ENCODE results near the gene HNRNPM. TPM values are rescaled to one million over a fixed set of nuclear protein-coding genes. Genes with fewer than 3 reads are reported as not detected.

Gene HNRNPM
- total RNA-seq, 1 donor from 2014 or later, result 43.6 TPM

DNA sequence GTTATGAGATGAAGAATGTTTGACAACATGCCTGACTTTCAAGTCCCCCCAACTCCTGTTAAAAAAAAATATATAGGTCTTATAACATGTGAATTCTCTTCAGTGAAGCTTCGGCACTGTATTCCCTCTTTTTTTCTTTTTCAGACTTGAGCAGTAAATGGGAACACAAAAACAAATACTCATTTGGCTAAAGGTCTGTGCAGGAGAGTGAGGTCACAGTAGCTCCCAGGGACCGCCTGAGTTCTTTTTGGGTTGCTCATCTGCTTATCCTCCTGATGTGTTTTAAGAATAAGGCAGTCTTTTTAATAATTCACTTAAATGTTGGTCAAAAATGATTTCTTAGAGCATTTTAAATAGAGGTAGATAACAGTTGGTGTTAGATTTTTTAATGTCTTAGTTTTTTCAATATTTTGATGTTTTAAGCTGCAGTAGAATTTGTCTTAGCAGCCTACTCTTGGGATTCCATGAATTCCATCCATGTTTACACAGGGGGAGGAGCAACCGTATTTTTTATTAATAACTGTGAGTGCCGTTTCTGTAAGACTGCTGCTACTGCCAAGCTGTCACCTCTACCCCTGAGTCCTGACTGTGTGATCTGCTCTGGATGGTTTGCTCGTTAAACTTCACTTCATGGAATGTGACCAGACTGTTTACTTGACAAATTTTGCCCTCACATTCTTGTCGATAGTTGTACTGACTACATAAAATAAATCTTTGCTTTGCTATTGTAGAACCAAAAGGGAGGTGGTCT lies 14.9 kb downstream of the HNRNPM start:
- peak; percentile 39 for DNase-seq (ENCODE audit: low read depth)

GRCh38 chr19:8460516-8461298 lies 15.9 kb downstream of the HNRNPM start:
- DNase-seq (ENCODE audit: low read depth), result no peak

DNA sequence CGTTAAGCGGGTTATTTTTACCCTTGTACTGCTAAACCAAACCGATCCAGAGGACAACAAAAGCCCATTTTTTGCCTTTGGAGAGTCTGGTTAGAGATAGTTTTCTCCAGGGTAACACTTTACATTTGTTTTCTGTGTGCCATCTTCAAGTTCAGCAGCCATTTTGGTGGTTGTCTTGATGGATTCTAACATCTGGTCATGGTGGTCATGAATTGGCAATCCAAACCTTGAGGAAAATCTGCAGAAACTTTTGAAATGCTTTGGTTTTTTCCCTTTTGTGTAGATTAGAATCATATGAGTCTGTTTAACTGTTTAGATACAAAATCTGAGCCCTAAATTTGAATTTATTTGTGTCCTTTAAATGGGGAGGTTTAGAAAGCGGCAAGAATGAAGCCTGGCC lies 16.6 kb downstream of the HNRNPM start:
- DNase-seq (ENCODE audit: low read depth), result peak; percentile 48

GRCh38 chr19:8461891-8462290 lies 17.1 kb downstream of the HNRNPM start:
- no peak for DNase-seq (ENCODE audit: low read depth)

DNA sequence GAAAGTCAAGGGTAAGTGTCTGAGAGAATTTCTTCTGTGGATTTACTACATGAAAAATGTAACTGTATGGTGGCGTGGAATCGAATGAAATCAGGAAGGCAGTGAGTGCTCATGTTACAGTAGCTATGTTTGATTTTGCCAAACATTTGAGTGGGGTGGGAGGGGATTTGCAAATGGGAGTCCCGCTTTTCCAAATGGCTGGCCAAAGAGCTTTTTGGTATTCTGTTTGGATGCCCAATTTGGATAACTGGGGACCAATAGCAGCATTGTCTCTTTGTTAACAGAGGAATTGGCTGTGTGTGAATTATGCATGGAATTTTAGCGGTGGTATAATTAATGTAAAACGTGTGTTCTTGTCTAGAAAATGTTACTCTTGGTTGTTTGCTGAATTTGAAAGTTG lies 17.8 kb downstream of the HNRNPM start:
- no peak for DNase-seq (ENCODE audit: low read depth)

- DNase-seq (ENCODE audit: low read depth), result no peak
Measured at GRCh38 chr19:8463365-8463764, 18.6 kb downstream of the HNRNPM start.

GRCh38 chr19:8466018-8466417 lies 21.2 kb downstream of the HNRNPM start:
- DNase-seq (ENCODE audit: low read depth), result no peak

- DNase-seq (ENCODE audit: low read depth), result no peak
Measured at GRCh38 chr19:8468124-8468523, 23.3 kb downstream of the HNRNPM start.

GRCh38 chr19:8468761-8469373 lies 24.1 kb downstream of the HNRNPM start:
- no peak for DNase-seq (ENCODE audit: low read depth)

DNA sequence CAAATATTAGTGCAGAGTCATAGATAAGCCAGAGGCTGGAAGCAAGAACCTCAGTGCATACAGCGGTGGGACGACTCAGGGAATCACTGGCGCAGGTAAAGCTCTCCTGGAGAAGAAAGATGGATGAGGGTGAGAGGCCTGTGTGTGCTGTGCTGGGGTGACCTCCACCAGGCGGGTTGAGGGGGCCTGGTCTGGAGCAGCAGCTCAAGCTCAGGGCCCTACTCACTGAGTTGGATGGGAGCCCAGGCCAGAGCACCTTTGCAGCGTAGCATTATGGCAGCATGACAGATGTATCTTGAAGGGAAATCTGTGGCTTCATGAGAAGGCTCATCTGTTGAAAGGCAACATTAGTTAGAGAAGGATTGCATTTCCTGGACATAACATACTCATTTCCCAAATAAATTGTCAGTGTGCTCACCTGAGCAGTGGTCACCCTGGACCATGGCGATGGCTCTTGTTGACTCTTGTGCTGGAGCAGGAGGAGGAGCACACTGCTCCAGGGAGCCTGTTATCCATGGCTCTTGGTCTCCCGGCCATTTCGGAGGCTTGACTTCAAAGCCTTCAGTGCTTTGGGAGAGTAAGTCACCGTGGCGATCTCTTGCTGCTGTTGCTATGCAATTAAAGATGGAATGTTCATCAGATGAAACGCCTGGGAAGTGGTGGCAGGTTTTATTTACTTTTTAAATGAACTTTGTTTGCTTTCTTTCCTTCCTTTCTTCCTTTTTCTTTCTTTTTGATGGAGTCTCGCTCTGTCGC lies 25.0 kb downstream of the HNRNPM start:
- no peak for DNase-seq (ENCODE audit: low read depth)

DNA sequence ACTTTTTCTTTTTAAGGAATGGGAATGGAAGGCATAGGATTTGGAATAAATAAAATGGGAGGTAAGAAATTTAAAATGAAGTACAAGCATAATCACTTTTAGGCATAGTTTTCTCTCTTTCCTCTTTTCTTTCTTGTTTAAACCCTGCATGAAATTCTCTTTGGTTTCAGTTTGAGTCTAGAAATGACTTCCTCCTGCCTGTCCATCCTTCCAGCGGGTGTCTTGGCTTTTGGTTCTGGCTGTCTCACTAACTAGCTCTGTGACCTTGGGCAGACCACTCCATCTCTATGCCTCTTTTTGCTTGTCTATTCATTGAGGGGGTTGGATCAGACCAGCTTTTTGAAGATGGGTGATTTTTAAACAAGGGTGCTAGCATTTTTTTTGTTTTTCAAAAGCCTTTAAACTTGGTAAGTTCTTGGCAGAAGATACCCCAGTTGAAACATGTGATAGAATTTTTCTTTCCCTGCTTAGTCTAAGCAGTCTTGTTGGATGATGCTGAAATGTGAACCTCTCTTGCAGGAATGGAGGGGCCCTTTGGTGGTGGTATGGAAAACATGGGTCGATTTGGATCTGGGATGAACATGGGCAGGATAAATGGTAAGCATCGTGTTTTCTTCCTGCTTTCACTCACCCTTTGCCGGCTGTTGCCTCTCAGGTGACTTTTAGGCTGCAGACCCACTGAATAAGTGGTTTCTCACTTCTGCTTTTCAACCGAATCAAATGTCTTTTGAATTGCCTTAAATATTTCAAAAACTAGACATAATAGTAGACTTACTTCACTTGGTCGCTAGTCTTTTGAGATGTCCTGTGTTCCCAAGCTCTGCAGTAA lies 29.1 kb downstream of the HNRNPM start:
- DNase-seq (ENCODE audit: low read depth), result no peak

DNA sequence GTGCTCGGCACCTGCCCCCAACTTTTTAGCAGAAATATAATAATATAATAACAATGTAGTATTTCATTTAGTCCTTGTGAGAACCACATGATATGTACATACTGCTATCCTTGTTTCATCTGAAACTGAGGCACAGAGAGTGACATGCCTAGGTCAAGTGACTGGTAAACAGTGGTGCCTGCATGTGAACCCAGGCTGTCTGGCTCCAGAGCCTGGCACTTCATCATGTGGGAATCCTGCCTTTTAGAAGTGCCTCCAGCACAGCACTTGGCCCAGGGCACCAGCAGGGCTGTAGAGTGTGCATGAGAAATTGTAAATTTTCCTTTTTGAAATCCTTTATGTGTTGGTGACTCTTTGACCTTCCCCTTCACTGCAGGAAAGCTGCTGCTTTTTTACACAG lies 30.2 kb downstream of the HNRNPM start:
- no peak for DNase-seq (ENCODE audit: low read depth)

GRCh38 chr19:8476524-8476923 lies 31.7 kb downstream of the HNRNPM start:
- DNase-seq (ENCODE audit: low read depth), result no peak

DNA sequence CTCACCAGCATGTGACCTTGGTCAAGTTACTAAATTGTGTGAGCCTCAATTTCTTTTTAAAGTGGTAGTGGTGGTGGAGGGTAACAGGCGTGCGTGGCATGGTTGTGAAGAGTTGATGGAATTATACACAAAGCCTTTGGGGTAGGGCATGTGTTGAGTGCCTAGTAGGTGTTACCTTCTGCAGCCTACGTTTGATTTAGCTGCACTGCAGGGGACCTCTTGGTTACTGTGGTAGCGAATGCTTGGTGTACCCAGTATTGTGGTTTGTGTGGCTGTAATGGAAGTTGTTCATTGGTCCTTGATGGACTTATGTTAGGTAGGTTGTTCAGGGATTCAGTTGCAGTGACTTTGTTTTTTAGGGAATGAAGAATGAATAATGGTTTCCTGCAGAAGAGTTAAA lies 33.1 kb downstream of the HNRNPM start:
- no peak for DNase-seq (ENCODE audit: low read depth)

DNA sequence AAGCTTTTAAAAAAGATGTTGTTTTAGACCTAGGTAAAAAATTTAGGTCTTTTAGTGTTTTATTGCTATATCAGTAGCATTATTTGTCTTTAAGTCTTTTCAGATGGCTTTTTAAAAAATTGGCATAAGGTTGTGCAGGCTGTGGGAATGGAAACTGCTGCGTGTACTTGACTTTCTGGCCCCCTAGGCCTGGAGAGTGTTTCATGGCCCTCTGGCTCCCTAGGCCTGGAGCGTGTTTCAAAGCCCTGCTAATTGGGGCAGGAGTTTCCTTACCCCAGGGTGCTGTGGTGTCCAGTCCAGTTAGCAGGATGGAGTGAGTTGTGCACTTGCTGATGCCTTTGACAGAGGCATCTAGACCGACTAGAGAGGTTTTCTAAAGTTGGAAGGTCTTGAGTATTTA lies 33.8 kb downstream of the HNRNPM start:
- no peak for DNase-seq (ENCODE audit: low read depth)

DNA sequence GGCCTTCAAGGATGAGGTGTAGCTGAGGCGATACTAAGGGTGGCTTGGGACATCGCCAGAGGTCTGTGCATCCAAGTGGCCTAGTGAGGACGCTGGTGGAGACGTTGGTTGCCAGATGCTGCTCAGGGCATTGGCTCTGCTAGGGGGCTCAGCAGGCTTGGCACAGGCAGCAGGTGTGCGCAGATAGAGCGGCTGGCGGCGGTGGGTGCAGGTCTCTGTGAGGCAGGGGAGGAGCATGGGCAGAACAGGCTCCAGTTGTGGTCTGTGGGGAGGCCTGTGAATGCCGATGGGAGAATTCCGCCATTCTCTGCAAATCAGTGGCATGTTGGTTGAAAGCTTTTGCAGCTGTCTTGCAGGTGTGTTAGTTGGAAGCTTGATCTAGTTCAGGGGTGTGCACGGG lies 36.4 kb downstream of the HNRNPM start:
- peak; percentile 36 for DNase-seq (ENCODE audit: low read depth)

DNA sequence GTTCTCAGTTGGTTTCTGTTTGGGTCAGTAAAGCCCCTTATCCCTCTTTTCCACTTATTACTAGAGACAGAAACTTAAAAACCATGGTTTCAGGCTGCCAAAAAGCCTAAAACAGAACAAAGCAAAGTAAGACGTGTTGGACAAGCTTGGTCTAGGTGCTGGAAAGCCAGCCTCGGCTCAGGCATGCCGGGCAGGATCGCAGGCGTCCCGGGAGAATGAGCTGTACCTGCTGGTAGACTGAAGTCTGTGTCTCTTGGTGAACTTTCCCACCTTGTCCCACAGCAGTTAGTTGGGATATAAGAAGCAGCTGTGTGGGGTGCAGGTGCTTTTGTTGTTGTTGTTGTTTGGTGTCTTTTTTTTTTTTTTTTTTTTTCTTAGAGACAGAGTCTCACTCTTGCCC lies 36.8 kb downstream of the HNRNPM start:
- DNase-seq (ENCODE audit: low read depth), result no peak

DNA sequence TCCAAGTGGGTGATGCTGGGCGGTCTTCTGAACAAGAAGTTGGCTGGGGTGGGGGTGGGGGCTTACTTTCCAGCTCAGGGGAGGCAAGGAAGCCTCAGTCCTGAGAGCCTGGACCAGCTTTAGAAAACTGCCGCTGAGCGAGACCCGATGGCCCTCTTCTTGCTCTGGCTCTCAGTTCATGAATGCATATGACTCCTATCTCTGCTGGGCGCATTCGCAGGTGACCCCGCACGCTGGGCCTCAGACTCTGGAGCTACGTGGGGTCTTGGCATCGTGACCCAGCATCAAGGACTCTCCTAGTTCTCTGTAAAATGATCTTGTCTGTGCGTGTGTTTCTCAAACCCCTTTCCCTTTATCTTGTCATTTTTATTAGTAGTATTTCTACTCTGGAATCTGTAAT lies 37.9 kb downstream of the HNRNPM start:
- no peak for DNase-seq (ENCODE audit: low read depth)

GRCh38 chr19:8483165-8483564 lies 38.4 kb downstream of the HNRNPM start:
- DNase-seq (ENCODE audit: low read depth), result no peak

GRCh38 chr19:8484331-8484894 lies 39.6 kb downstream of the HNRNPM start:
- no peak for DNase-seq (ENCODE audit: low read depth)

Data from myocyte (in vitro differentiated cells).